ENCODE measurements around the gene EME2.

Gene EME2

DNA sequence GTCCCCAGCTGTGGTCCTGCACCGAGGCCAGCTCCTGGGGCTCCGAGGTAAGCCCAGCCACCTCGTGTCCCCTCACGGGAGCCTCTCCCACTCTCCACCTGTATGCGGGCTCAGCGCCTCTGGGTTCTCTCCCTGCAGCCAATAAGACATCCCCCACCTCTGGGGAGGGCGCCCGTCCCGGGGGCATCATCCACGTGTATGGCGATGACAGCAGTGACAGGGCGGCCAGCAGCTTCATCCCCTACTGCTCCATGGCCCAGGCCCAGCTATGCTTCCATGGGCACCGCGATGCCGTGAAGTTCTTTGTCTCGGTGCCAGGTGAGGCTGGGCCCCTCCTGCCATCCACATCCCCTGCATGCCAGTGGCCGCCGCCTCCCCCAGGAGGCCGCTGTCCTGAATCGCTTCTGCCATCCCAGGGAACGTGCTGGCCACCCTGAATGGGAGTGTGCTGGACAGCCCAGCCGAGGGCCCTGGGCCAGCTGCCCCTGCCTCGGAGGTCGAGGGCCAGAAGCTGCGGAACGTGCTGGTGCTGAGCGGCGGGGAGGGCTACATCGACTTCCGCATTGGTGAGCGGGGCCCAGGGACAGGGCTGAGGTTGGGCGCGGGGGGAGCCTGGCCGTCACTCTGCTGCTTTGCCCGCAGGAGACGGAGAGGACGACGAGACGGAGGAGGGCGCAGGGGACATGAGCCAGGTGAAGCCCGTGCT, 4.4 kb upstream of the EME2 start:
- H3K9ac ChIP-seq (ENCODE audit: low read length in 2 of 2): no peak overlapping the region
- no peaks in the 10 kb centered on the region for H3K27me3 ChIP-seq (ENCODE audit: control insufficient read depth in 1 of 2, insufficient read depth in 2 of 2, low read length in 2 of 2)
- H3K9me3 ChIP-seq (ENCODE audit: control insufficient read depth in 2 of 2, low read length in 2 of 2): no peaks in the 10 kb centered on the region
- H3K36me3 ChIP-seq (ENCODE audit: control insufficient read depth in 2 of 2, insufficient read depth in 2 of 2, low read length in 2 of 2): peaks cover 9 to 25% of the 10 kb centered on the region in 2 donors
- H3K4me1 ChIP-seq (ENCODE audit: control insufficient read depth, insufficient read depth, low read length): peaks cover 27% of the 10 kb centered on the region
- H3K4me3 ChIP-seq (ENCODE audit: low read length in 2 of 2): no peak overlapping the region
- H3K27ac ChIP-seq (ENCODE audit: low read length): no peak overlapping the region

DNA sequence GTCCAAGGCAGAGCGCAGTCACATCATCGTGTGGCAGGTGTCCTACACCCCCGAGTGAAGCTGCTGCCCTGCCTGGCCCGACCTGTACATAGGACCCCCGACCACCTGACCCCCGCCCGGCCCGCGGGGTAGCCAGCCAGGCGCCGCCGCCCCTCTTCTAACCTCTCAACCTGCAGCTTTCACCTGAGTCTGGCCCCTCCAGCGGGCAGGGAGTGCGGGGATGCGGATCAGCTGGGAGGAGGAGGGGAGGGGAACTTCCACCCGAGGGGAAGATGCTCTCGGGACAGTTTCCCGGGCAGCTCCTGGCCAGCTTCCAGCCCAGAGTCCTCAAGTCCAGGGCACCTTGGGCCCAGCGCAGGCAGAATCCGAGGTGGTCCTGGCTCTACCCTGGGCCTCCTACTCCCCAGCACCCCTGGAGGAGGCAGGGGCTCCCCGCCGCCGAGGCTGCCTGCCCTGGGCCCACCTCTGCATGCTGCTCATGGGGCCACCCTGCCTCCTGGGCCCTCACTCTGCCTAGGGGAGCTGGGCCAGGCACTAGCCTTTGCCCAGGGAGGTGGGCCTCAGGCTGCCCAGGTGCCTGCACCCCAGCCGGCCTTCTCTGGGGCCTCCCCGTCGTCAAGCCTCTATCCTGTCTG, 3.7 kb upstream of the EME2 start:
- Histone ChIP-seq H3K4me3 (ENCODE audit: low read length in 2 of 2) (no peak overlapping the region), H3K27ac (ENCODE audit: low read length) (no peak overlapping the region), H3K27me3 (ENCODE audit: control insufficient read depth in 1 of 2, insufficient read depth in 2 of 2, low read length in 2 of 2) (no peaks in the 10 kb centered on the region), H3K4me1 (ENCODE audit: control insufficient read depth, insufficient read depth, low read length) (peaks cover 32% of the 10 kb centered on the region), H3K9ac (ENCODE audit: low read length in 2 of 2) (no peak overlapping the region), H3K36me3 (ENCODE audit: control insufficient read depth in 2 of 2, insufficient read depth in 2 of 2, low read length in 2 of 2) (peaks cover 9 to 25% of the 10 kb centered on the region in 2 donors), H3K9me3 (ENCODE audit: control insufficient read depth in 2 of 2, low read length in 2 of 2) (no peaks in the 10 kb centered on the region)

GRCh38 chr16:1769402-1770300, 3.0 kb upstream of the EME2 start:
- H3K4me3 ChIP-seq (ENCODE audit: low read length in 2 of 2): peak overlapping the region; percentile 63 to 90
- peak overlapping the region; percentile 73 for H3K27ac ChIP-seq (ENCODE audit: low read length)
- no peaks in the 10 kb centered on the region for H3K27me3 ChIP-seq (ENCODE audit: control insufficient read depth in 1 of 2, insufficient read depth in 2 of 2, low read length in 2 of 2)
- peaks cover 39% of the 10 kb centered on the region for H3K4me1 ChIP-seq (ENCODE audit: control insufficient read depth, insufficient read depth, low read length)
- H3K9me3 ChIP-seq (ENCODE audit: control insufficient read depth in 2 of 2, low read length in 2 of 2): no peaks in the 10 kb centered on the region
- H3K9ac ChIP-seq (ENCODE audit: low read length in 2 of 2): no peak overlapping the region
- H3K36me3 ChIP-seq (ENCODE audit: control insufficient read depth in 2 of 2, insufficient read depth in 2 of 2, low read length in 2 of 2): peaks cover 9 to 23% of the 10 kb centered on the region in 2 donors

DNA sequence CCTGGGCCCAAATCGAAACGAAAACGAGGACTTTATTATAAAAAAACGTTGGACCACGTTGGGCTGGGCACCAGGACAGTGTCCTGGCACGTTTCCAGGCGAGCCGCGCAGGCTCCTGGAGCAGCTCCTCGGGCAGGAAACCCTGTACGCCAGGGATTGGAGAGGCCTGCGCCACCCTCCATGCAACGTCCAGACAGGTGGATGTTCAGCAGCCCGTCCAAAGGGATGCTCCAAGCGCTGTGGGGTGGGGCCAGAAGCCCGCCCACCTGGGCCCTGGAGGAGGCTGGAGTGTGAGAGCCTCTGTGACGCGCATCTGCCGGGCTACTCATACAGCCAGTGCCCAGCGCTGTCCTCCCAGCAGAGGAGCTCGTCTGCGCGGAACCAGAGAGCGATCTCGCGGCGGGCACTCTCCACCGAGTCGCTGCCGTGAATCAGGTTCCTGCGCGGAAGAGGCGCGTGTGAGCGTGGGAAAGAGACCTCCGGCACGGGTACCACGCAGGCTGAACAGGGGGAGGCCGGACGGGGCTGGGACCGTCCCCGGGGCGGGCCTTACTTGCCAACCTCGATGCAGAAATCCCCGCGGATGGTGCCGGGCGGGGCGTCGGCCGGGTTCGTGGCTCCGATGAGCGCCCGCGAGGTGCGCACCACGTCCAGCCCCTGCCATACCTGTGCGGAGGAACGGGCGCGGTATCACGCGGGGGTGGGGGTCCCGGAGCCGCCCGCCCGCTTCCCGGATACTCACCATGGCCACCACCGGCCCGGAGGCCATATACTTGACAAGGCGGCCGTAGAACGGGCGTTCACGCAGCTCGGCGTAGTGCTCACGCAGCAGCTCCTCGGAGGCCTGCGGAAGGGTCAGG, 2.1 kb upstream of the EME2 start:
- H3K36me3 ChIP-seq (ENCODE audit: control insufficient read depth in 2 of 2, insufficient read depth in 2 of 2, low read length in 2 of 2): peaks cover 4 to 16% of the 10 kb centered on the region in 2 donors
- peak overlapping the region; percentile 51 to 57 for H3K9ac ChIP-seq (ENCODE audit: low read length in 2 of 2)
- H3K27ac ChIP-seq (ENCODE audit: low read length): peak overlapping the region; percentile 73
- no peaks in the 10 kb centered on the region for H3K9me3 ChIP-seq (ENCODE audit: control insufficient read depth in 2 of 2, low read length in 2 of 2)
- peaks cover 45% of the 10 kb centered on the region for H3K4me1 ChIP-seq (ENCODE audit: control insufficient read depth, insufficient read depth, low read length)
- H3K4me3 ChIP-seq (ENCODE audit: low read length in 2 of 2): peak overlapping the region; percentile 63 to 90
- H3K27me3 ChIP-seq (ENCODE audit: control insufficient read depth in 1 of 2, insufficient read depth in 2 of 2, low read length in 2 of 2): no peaks in the 10 kb centered on the region

DNA sequence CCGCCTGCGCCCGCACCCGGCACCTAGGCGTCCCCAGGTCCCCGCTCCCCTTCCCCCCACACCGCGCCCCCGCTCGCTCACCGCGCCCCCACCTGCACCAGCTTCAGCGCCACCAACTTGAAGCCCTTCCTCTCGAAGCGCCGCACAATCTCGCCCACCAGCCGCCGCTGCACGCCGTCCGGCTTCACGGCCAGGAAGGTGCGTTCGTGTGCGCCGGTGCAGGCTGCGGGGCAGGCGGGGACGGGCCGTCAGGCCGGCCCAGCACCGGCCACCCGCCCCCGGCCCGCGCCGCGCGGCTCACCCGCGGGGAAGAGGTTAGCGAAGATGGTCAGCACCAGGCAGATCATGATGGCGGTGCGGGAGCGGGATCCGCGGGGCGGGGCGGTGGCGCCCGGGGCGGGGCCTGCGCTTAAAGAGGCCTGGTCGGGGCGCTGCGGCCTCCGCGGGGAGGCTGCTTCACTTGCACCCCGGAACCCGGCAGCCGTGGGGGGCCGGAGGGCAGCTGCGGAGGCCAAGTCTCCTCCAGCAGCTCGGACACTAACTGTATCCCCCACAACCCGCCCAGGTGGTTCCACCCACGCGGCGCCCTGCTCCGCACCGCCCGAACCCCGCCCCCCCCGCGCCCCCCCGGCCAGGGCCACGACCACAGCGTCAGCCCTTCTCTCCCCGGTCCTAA, 1.3 kb upstream of the EME2 start, which contains the start of gene NME3:
TSS of gene NME3 (minus strand) at position 356 of the 676 bp plus-strand sequence. CDS start at position 347, 9 bp downstream.
- peak within 1 kb of the TSS; percentile 63 to 90 for H3K4me3 ChIP-seq (ENCODE audit: low read length in 2 of 2)
- H3K9me3 ChIP-seq (ENCODE audit: control insufficient read depth in 2 of 2, low read length in 2 of 2): no peaks in the 10 kb centered on the region
- peak within 1 kb of the TSS; percentile 73 for H3K27ac ChIP-seq (ENCODE audit: low read length)
- H3K27me3 ChIP-seq (ENCODE audit: control insufficient read depth in 1 of 2, insufficient read depth in 2 of 2, low read length in 2 of 2): no peaks in the 10 kb centered on the region
- peaks cover 45% of the 10 kb centered on the region for H3K4me1 ChIP-seq (ENCODE audit: control insufficient read depth, insufficient read depth, low read length)
- peaks cover 4 to 12% of the 10 kb centered on the region in 2 donors for H3K36me3 ChIP-seq (ENCODE audit: control insufficient read depth in 2 of 2, insufficient read depth in 2 of 2, low read length in 2 of 2)
- peak within 1 kb of the TSS; percentile 51 to 78 for H3K9ac ChIP-seq (ENCODE audit: low read length in 2 of 2)

DNA sequence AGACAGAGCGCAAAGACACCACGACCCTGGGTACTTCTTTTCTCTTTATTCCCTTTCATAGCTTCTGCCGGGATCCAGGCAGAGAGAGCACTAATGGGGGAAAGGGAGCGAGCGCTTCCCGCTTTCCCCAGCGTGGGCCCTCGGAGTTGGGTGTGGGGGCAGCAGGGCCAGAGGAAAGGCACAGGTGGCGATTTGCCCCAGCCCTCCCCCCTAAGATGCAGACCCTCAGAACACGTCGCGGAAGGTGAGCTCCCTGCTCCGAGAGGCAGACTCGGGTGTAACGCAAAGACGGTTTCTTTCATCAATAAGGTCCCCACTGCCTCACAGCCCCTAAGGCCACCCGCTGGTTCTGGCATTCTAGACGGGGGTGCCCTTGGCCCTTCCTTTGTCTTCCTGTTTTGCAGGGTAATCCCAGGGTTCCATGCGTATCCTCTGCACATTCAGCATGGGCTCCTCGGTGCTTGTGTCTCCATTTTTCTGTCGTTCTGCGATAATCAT, 697 bp upstream of the EME2 start:
- peak overlapping the region; percentile 29 to 78 for H3K9ac ChIP-seq (ENCODE audit: low read length in 2 of 2)
- H3K27me3 ChIP-seq (ENCODE audit: control insufficient read depth in 1 of 2, insufficient read depth in 2 of 2, low read length in 2 of 2): no peaks in the 10 kb centered on the region
- H3K36me3 ChIP-seq (ENCODE audit: control insufficient read depth in 2 of 2, insufficient read depth in 2 of 2, low read length in 2 of 2): peaks cover 4 to 12% of the 10 kb centered on the region in 2 donors
- peak overlapping the region; percentile 63 to 90 for H3K4me3 ChIP-seq (ENCODE audit: low read length in 2 of 2)
- peaks cover 45% of the 10 kb centered on the region for H3K4me1 ChIP-seq (ENCODE audit: control insufficient read depth, insufficient read depth, low read length)
- peak overlapping the region; percentile 73 for H3K27ac ChIP-seq (ENCODE audit: low read length)
- H3K9me3 ChIP-seq (ENCODE audit: control insufficient read depth in 2 of 2, low read length in 2 of 2): no peaks in the 10 kb centered on the region

GRCh38 chr16:1772908-1773702, 495 bp downstream of the EME2 start, which contains the start of gene MRPS34:
Gene MRPS34, minus strand, starts transcription at chr16:1773134. Its CDS starts 15 bp downstream, at chr16:1773119.
- H3K36me3 ChIP-seq (ENCODE audit: control insufficient read depth in 2 of 2, insufficient read depth in 2 of 2, low read length in 2 of 2): peaks cover 0 to 14% of the 10 kb centered on the region in 2 donors
- H3K9me3 ChIP-seq (ENCODE audit: control insufficient read depth in 2 of 2, low read length in 2 of 2): no peaks in the 10 kb centered on the region
- peak within 1 kb of the TSS; percentile 63 to 90 for H3K4me3 ChIP-seq (ENCODE audit: low read length in 2 of 2)
- peak within 1 kb of the TSS; percentile 74 to 78 for H3K9ac ChIP-seq (ENCODE audit: low read length in 2 of 2)
- H3K27ac ChIP-seq (ENCODE audit: low read length): peak within 1 kb of the TSS; percentile 73
- no peaks in the 10 kb centered on the region for H3K27me3 ChIP-seq (ENCODE audit: control insufficient read depth in 1 of 2, insufficient read depth in 2 of 2, low read length in 2 of 2)
- H3K4me1 ChIP-seq (ENCODE audit: control insufficient read depth, insufficient read depth, low read length): peaks cover 45% of the 10 kb centered on the region

DNA sequence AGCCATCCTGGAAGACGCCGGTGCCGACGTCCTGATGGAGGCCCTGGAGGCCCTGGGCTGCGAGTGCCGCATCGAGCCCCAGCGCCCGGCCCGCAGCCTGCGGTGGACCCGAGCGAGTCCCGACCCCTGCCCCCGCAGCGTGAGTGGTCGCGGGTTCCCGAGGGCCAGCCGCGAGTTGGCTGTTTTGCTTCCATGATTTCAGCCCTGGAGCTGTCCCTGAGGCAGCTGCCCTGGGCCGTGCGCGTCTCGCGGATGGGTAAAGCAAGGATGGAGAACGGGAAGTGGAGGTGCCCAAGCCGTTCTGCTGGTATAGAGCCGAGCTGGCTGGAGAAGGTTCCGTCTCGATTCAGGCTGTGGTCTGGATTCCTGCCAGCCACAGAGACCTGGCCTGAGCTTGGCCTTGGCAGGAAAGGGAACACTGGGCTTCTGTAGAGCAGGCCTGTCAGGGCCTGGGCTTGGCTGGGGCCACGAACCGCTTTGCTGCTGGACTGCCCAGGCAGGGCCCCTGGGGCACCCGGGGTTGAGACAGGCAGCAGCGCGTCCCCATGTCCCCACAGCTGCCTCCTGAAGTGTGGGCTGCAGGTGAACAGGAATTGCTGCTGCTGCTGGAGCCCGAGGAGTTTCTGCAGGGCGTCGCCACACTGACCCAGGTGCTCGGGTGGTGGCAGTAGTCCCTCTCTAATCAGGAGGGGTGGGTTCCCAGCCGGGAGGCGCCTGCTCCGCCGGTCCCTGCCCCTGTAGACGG, 1.3 kb downstream of the EME2 start:
- H3K36me3 ChIP-seq (ENCODE audit: control insufficient read depth in 2 of 2, insufficient read depth in 2 of 2, low read length in 2 of 2): peaks cover 0 to 12% of the 10 kb centered on the region in 2 donors
- no peaks in the 10 kb centered on the region for H3K27me3 ChIP-seq (ENCODE audit: control insufficient read depth in 1 of 2, insufficient read depth in 2 of 2, low read length in 2 of 2)
- peaks cover 45% of the 10 kb centered on the region for H3K4me1 ChIP-seq (ENCODE audit: control insufficient read depth, insufficient read depth, low read length)
- peak overlapping the region; percentile 67 for H3K27ac ChIP-seq (ENCODE audit: low read length)
- peak overlapping the region; percentile 74 to 78 for H3K9ac ChIP-seq (ENCODE audit: low read length in 2 of 2)
- H3K9me3 ChIP-seq (ENCODE audit: control insufficient read depth in 2 of 2, low read length in 2 of 2): no peaks in the 10 kb centered on the region
- peak overlapping the region; percentile 63 to 90 for H3K4me3 ChIP-seq (ENCODE audit: low read length in 2 of 2)

Measured in stomach smooth muscle (tissue), 2 donors.